Endothelial cell of umbilical vein (primary cell): ENCODE data around the gene R3HDM1. TPM values are rescaled to one million over a fixed set of nuclear protein-coding genes. Genes with fewer than 3 reads are reported as not detected.

Source experiments
- BruUV-seq: library from RNA; stranded (reverse); fragments of 400-500 nt; replicated peaks from 2 replicates; lab custom pipeline; 2021; lab: Mats Ljungman, UMichigan
- CTCF ChIA-PET: fragments of 300-600, 350-600 bp; sonication (Branson Sonifier 250); formaldehyde crosslinking; loops from one replicate; lab custom pipeline; 2021; ENCODE audit warnings: antibody characterized with exemption, inconsistent platforms; lab: Charles Lee
- POLR2A ChIA-PET: fragments of 300-600, 350-600 bp; sonication (Branson Sonifier 250); formaldehyde crosslinking; loops from one replicate; lab custom pipeline; 2021; ENCODE audit warnings: antibody characterized with exemption, inconsistent platforms; lab: Charles Lee
- DNase-seq: peaks from one replicate; pipeline ENCODE4 v3.0.0-alpha.2; 2011; ENCODE audit warnings: low read depth, low spot score
- FAIRE-seq: peaks from 2 replicates; lab custom pipeline; 2011; peaks lifted over from hg19 to GRCh38; lab: Jason Lieb, UNC
- H2AFZ ChIP-seq: 2 replicates; pipeline ENCODE4 v1.6.0; 2012; ENCODE audit warnings: low read depth, low read length, control low read depth, inconsistent platforms
- H3K27ac ChIP-seq: 2 replicates; pipeline ENCODE4 v1.5.1; 2011; ENCODE audit warnings: low read depth, mild to moderate bottlenecking, control low read depth, low read length, moderate library complexity; ENCODE audit not compliant: insufficient read depth
- H3K27me3 ChIP-seq, 2 experiments: 2 replicates each; pipeline versions ENCODE4 v1.6.0 to v1.6.1; 2011; ENCODE audit warnings: low read length in 2 of 2, mixed read lengths in 1 of 2; ENCODE audit not compliant: control insufficient read depth in 2 of 2, insufficient read depth in 2 of 2
- H3K36me3 ChIP-seq, 2 experiments: 2 replicates in 1 of 2; 3 replicates in 1 of 2; pipeline ENCODE4 v1.5.1; 2011; ENCODE audit warnings: low read length in 2 of 2, mild to moderate bottlenecking in 1 of 2, moderate library complexity in 1 of 2; ENCODE audit not compliant: control insufficient read depth in 2 of 2, insufficient read depth in 2 of 2; ENCODE audit errors: extremely low read depth in 1 of 2
- H3K4me1 ChIP-seq: 3 replicates; pipeline ENCODE4 v1.5.1; 2011; ENCODE audit warnings: mild to moderate bottlenecking, low read length; ENCODE audit not compliant: control insufficient read depth, insufficient read depth; ENCODE audit errors: extremely low read depth
- H3K4me2 ChIP-seq: 2 replicates; pipeline ENCODE4 v1.6.1; 2011; ENCODE audit warnings: low read length, control low read depth, mixed read lengths; ENCODE audit not compliant: insufficient read depth
- H3K4me3 ChIP-seq, 3 experiments: fragments of 200-600 bp in 1 of 3; sonication (generic), shearing (Covaris generic) in 1 of 3; replicated peaks in 1 of 3; 2 replicates each; pipeline ENCODE4 v1.5.1; 2011 to 2016; ENCODE audit warnings: control low read depth in 3 of 3, low read length in 3 of 3, mild to moderate bottlenecking in 2 of 3, inconsistent platforms in 1 of 3, low read depth in 1 of 3, moderate library complexity in 1 of 3; ENCODE audit not compliant: insufficient read depth in 1 of 3
- H3K79me2 ChIP-seq: 2 replicates; pipeline ENCODE4 v1.6.0; 2012; ENCODE audit warnings: low read length, inconsistent platforms; ENCODE audit not compliant: control insufficient read depth, insufficient read depth
- H3K9ac ChIP-seq: replicated peaks from 2 replicates; pipeline ENCODE3; 2011; ENCODE audit warnings: low read length, control low read depth; ENCODE audit not compliant: insufficient read depth; ENCODE audit errors: extremely low read depth
- H3K9me1 ChIP-seq: replicated peaks from 3 replicates; pipeline ENCODE4 v1.6.0; 2011; ENCODE audit warnings: mild to moderate bottlenecking, low read length; ENCODE audit not compliant: control insufficient read depth, insufficient read depth; ENCODE audit errors: extremely low read depth
- H3K9me3 ChIP-seq: replicated peaks from 2 replicates; pipeline ENCODE4 v1.5.1; 2012; ENCODE audit warnings: low read length, inconsistent platforms; ENCODE audit not compliant: control insufficient read depth, insufficient read depth
- H4K20me1 ChIP-seq: replicated peaks from 2 replicates; pipeline ENCODE3; 2011; ENCODE audit warnings: mild to moderate bottlenecking, low read length; ENCODE audit not compliant: control insufficient read depth, insufficient read depth; ENCODE audit errors: extremely low read depth
- CTCF ChIP-seq, 2 donors: IDR thresholded peaks; 1 replicate in 1 of 2; 2 replicates in 1 of 2; pipeline ENCODE4 v1.5.1; 2011; ENCODE audit warnings: low read length in 2 of 2, mild to moderate bottlenecking in 2 of 2, moderate library complexity in 2 of 2, control low read depth in 1 of 2, inconsistent platforms in 1 of 2, low read depth in 1 of 2; ENCODE audit not compliant: insufficient read depth in 1 of 2; ENCODE audit errors: extremely low read depth in 1 of 2
- EZH2 ChIP-seq: IDR thresholded peaks from 2 replicates; pipeline ENCODE4 v1.6.1; 2012; ENCODE audit warnings: borderline replicate concordance, low read depth, mild to moderate bottlenecking, moderate library complexity, low read length, inconsistent platforms; ENCODE audit not compliant: severe bottlenecking
- FOS ChIP-seq: IDR thresholded peaks from 2 replicates; pipeline ENCODE4 v1.6.1; 2011; ENCODE audit warnings: mild to moderate bottlenecking, low read length, moderate library complexity, borderline replicate concordance; ENCODE audit not compliant: insufficient read depth
- JUN ChIP-seq: IDR thresholded peaks from 2 replicates; pipeline ENCODE4 v1.6.1; 2011; ENCODE audit warnings: borderline replicate concordance, low read depth; ENCODE audit not compliant: insufficient read length, insufficient read depth
- MAX ChIP-seq: IDR thresholded peaks from 2 replicates; pipeline ENCODE4 v1.6.1; 2011; ENCODE audit not compliant: insufficient read depth, insufficient read length
- MYC ChIP-seq: IDR thresholded peaks from one replicate; pipeline ENCODE4 v1.6.1; 2011; ENCODE audit warnings: mild to moderate bottlenecking, low read depth, low read length
- POLR2A ChIP-seq: IDR thresholded peaks from 2 replicates; pipeline ENCODE4 v1.6.1; 2012; ENCODE audit warnings: low read depth, mild to moderate bottlenecking, control low read depth, low read length
- dilution Hi-C: fragments of 300-500 bp; cut with MboI; formaldehyde crosslinking; loops from one replicate; pipeline ENCODE4 v1.15.0; 2019; ENCODE audit warnings: low sequenced_read_pairs; ENCODE audit not compliant: extremely low pct_ligation_motif_present
- intact Hi-C: fragments of 100-400 bp; cut with micrococcal nuclease; formaldehyde crosslinking; loops from one replicate; pipeline ENCODE4 v1.10.0; 2022
- polyA plus RNA-seq, 4 experiments: library from polyadenylated mRNA; depleted of rRNA in 3 of 4; stranded (reverse) in 3 of 4; unstranded in 1 of 4; fragments of >200 nt; gene quantifications; 2 replicates each; pipeline versions ENCODE4 v1.2.1 to v1.2.3, GENCODE V29; 2011 to 2012; ENCODE audit warnings: missing spikeins in 1 of 4
- total RNA-seq: library from RNA; stranded (reverse); gene quantifications from 2 replicates; pipeline ENCODE4 v1.2.3, GENCODE V29; 2021

The R3HDM1 gene
- total and polyA plus RNA-seq, 2 donors (not counting 3 experiments of a cell fraction or from before 2014, with no cell fraction given) = 36.6 to 61.8 TPM

- no peak for TF ChIP-seq JUN
- no peak for TF ChIP-seq MAX
- no peak for TF ChIP-seq EZH2
- TF ChIP-seq POLR2A = no peak
- TF ChIP-seq FOS = no peak
- no peak for TF ChIP-seq MYC
- TF ChIP-seq CTCF (IDR thresholded peaks at IDR 0.05; ENCODE audit: extremely low read depth in 1 of 2, insufficient read depth in 1 of 2, low read depth in 1 of 2, low read length in 2 of 2) = no peak
- Histone ChIP-seq H3K27ac (no peak overlapping the region), H3K4me3 (no peak overlapping the region), H4K20me1 (no peaks in the 10 kb centered on the region), H3K4me1 (no peaks in the 10 kb centered on the region), H3K9me3 (no peaks in the 10 kb centered on the region), H3K4me2 (no peak overlapping the region), H3K79me2 (no peaks in the 10 kb centered on the region), H2AFZ (no peak overlapping the region), H3K27me3 (no peaks in the 10 kb centered on the region), H3K9ac (no peak overlapping the region), H3K36me3 (peaks cover 0 to 2% of the 10 kb centered on the region in 2 experiments), H3K9me1 (no peaks in the 10 kb centered on the region)
- dilution Hi-C loops = no loop called here
- POLR2A ChIA-PET = no interaction called here
- DNase-seq (no peak), FAIRE-seq (no peak)
- BruUV-seq = no TSS peak
- CTCF ChIA-PET = interaction anchor here (1.2 to 1.6 kb wide), 2 partner anchors 47 to 184 kb away, joined by 3 read pairs; no protein-coding TSS in a partner anchor
- intact Hi-C loops = no loop called here
Observed at GRCh38 chr2:135657806-135658582, 126.7 kb downstream of the R3HDM1 start.
